ACC112 (cell line): ENCODE results near the gene ARHGAP15.

Experiments used
- H2AFZ ChIP-seq: fragments of 200-600 bp; sonication (generic); one replicate; pipeline ENCODE4 v1.6.0; 2017; ENCODE audit warnings: antibody characterized with exemption, low read length; ENCODE audit not compliant: unreplicated experiment
- H3K27ac ChIP-seq: fragments of 200-600 bp; sonication (generic); 2 replicates; pipeline ENCODE4 v1.5.1; 2014; ENCODE audit warnings: low read depth, mild to moderate bottlenecking, antibody characterized with exemption, low read length, moderate library complexity
- H3K27me3 ChIP-seq: fragments of 200-600 bp; sonication (generic); 2 replicates; pipeline ENCODE4 v1.6.1; 2014; ENCODE audit warnings: mild to moderate bottlenecking, antibody characterized with exemption, low read length, moderate library complexity, mixed read lengths; ENCODE audit not compliant: insufficient read depth
- H3K36me3 ChIP-seq: fragments of 200-600 bp; sonication (generic); 2 replicates; pipeline ENCODE4 v1.6.1; 2016; ENCODE audit warnings: mild to moderate bottlenecking, antibody characterized with exemption, low read length, moderate library complexity, mixed read lengths; ENCODE audit not compliant: insufficient read depth
- H3K4me1 ChIP-seq: fragments of 200-600 bp; sonication (generic); one replicate; pipeline ENCODE4 v1.6.1; 2016; ENCODE audit warnings: low read length, mixed read lengths; ENCODE audit not compliant: insufficient read depth, unreplicated experiment, control insufficient read depth
- H3K4me3 ChIP-seq: fragments of 200-600 bp; sonication (generic); 2 replicates; pipeline ENCODE4 v1.5.1; 2014; ENCODE audit warnings: mild to moderate bottlenecking, low read depth, low read length
- H3K79me2 ChIP-seq: fragments of 200-600 bp; sonication (generic); one replicate; pipeline ENCODE4 v1.6.0; 2016; ENCODE audit warnings: low read length; ENCODE audit not compliant: control insufficient read depth, unreplicated experiment, insufficient read depth

The ARHGAP15 gene

GRCh38 chr2:143615562-143615961 lies 486.3 kb downstream of the ARHGAP15 start:
- Histone ChIP-seq H3K4me3 (no peak overlapping the region), H3K79me2 (no peaks in the 10 kb centered on the region), H3K36me3 (no peaks in the 10 kb centered on the region), H2AFZ (no peak overlapping the region), H3K27ac (no peak overlapping the region), H3K27me3 (no peaks in the 10 kb centered on the region), H3K4me1 (no peaks in the 10 kb centered on the region)

DNA sequence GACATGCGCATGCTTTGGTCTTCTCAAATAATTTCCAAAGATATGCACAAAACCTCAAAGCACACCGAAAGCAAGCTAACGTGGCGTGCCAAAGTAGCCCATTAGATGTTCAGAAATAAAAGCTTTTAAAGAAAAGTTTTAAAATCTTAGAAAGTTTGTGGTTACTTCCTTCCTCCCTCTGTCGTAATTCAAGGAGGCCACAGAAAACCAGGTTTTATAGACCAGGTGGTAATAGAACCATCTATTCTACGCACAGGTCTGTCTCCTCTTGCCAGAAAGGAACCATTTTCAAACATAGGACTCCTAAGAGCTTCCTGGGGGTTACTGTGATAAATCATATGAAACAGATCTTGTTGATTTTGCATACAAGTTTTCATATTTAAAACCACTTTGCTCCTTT lies 487.2 kb downstream of the ARHGAP15 start:
- Histone ChIP-seq H3K36me3 (no peaks in the 10 kb centered on the region), H3K4me3 (no peak overlapping the region), H3K79me2 (no peaks in the 10 kb centered on the region), H2AFZ (no peak overlapping the region), H3K27me3 (no peaks in the 10 kb centered on the region), H3K27ac (no peak overlapping the region), H3K4me1 (no peaks in the 10 kb centered on the region)

DNA sequence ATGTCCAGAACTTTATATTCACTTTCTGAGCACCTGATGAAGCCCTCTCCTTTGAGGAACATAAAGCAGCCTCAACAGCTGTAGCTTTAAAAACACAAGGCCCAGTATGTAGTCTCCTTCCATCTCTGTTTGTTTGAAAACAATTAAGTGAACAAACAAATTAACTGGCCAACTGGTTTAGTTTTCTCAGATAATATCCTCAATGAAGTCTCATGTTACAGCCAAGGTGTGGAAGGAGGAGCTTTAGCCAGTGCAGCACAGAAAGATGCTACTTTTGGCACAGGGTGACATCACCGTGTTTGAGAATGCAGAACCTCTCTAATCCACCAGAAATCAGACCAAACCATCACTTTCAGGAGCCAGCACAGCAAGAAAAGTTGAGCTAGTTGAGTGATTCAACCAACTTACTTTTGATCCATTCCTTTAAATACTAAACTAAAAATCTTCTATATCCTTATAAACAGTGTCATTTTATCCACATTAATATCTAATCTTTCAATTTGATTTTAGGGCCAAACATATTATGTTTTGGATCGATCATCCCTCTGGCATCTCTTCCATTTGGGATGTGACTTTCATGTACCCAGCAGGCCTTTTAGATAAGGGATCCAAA lies 488.7 kb downstream of the ARHGAP15 start:
- no peaks in the 10 kb centered on the region for H3K79me2 ChIP-seq
- no peak overlapping the region for H3K27ac ChIP-seq

DNA sequence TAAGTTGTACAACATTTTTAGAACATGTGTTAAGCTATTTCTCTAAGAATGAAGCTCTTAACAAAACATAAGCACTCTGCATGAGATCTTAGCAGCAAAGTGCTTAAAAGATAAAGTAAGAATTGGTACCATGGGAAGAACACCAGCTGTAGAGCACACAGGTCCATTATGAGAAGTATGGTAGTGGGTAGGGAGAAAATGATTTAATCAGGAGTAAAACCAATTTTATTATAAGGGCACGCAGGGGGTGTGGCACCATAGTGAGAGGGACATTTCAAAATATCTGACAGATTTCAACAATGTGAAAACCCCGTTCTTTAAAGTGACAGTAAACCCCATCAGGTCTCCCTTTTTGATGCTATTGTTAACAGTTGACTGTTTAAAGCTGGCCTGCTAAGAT lies 492.9 kb downstream of the ARHGAP15 start:
- no peak overlapping the region for H2AFZ ChIP-seq

More for the DNA sequence above, 488.7 kb downstream of the ARHGAP15 start:
- Histone ChIP-seq H3K4me3 (no peak overlapping the region), H2AFZ (no peak overlapping the region), H3K4me1 (no peaks in the 10 kb centered on the region), H3K27me3 (no peaks in the 10 kb centered on the region), H3K36me3 (no peaks in the 10 kb centered on the region)

DNA sequence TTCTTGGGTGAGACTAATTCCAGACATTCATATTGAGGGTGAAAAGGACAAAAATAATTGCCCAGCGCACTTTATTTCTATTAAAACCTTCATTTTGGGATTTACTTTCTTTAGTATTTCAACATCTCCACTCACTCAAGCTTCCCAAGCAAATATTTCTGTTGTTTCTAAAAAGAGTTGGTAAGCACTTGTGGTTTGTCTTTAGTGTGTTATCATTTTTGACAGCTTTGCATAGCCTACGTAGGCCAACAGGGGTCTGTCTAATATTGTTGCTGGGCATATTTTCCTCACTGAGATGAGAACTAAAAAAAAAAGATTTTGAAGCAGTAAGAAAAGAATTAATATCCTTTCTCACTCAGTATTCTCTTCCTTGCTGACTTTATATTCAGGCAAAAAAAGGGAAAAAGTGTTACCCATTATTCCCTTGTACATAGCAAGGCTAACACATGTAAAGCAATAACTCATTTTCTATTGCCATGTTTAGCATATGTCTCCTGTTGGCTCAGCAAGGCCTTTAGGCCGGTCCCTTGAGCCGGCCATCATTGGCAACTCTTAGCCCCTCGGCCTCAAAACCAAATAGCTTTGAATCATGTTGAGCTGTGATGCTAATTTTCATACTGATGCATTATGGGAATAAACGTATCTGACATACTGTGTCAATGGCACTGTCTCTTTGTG lies 494.2 kb downstream of the ARHGAP15 start:
- no peaks in the 10 kb centered on the region for H3K27me3 ChIP-seq
- H3K4me1 ChIP-seq, result no peaks in the 10 kb centered on the region
- H2AFZ ChIP-seq, result no peak overlapping the region
- H3K27ac ChIP-seq, result no peak overlapping the region
- no peak overlapping the region for H3K4me3 ChIP-seq
- no peaks in the 10 kb centered on the region for H3K36me3 ChIP-seq
- no peaks in the 10 kb centered on the region for H3K79me2 ChIP-seq

More for the DNA sequence above, 492.9 kb downstream of the ARHGAP15 start:
- Histone ChIP-seq H3K27me3 (no peaks in the 10 kb centered on the region), H3K4me3 (no peak overlapping the region), H3K36me3 (no peaks in the 10 kb centered on the region), H3K79me2 (no peaks in the 10 kb centered on the region), H3K27ac (no peak overlapping the region), H3K4me1 (no peaks in the 10 kb centered on the region)

GRCh38 chr2:143623909-143624260 lies 494.7 kb downstream of the ARHGAP15 start:
- H3K4me1 ChIP-seq, result no peaks in the 10 kb centered on the region
- H3K36me3 ChIP-seq, result no peaks in the 10 kb centered on the region
- H3K27ac ChIP-seq, result no peak overlapping the region
- no peaks in the 10 kb centered on the region for H3K79me2 ChIP-seq
- no peak overlapping the region for H3K4me3 ChIP-seq
- no peaks in the 10 kb centered on the region for H3K27me3 ChIP-seq
- H2AFZ ChIP-seq, result no peak overlapping the region

- no peaks in the 10 kb centered on the region for H3K79me2 ChIP-seq
- no peaks in the 10 kb centered on the region for H3K36me3 ChIP-seq
- no peaks in the 10 kb centered on the region for H3K4me1 ChIP-seq
- no peaks in the 10 kb centered on the region for H3K27me3 ChIP-seq
- no peak overlapping the region for H3K4me3 ChIP-seq
- H2AFZ ChIP-seq, result no peak overlapping the region
- H3K27ac ChIP-seq, result no peak overlapping the region
Measured at GRCh38 chr2:143629340-143629739, 500.1 kb downstream of the ARHGAP15 start.

DNA sequence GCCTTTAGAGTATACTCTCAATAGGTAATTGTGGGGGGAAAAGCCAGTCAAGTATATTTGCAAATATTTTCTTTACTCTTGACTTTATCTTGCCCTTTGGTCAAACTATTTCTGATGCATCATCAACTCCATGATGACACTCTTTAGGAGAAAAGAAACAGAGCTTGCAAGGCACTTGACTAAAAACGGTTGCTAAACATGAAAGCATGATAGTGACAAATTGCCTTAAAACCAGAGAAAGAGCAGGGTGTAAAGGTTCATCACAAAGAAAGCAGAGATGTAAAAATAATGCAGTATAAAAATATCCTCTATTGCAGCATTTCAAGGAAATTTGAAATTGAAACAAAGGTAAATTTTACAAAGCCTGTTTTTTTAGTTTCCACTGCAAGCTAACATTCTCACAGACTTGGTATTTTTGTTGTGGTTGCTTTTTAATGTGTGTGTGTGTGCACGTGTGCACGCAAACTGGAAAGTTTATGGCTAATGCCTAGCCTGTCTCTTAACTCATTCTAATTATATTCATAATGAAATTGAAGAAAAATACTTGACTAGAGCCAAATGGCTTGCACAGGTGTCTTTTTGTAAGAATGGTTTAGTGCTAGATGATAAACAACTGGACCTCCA lies 503.6 kb downstream of the ARHGAP15 start:
- H3K4me1 ChIP-seq, result no peaks in the 10 kb centered on the region
- H3K4me3 ChIP-seq, result no peak overlapping the region
- H3K36me3 ChIP-seq, result no peaks in the 10 kb centered on the region
- H3K79me2 ChIP-seq, result no peaks in the 10 kb centered on the region
- no peak overlapping the region for H3K27ac ChIP-seq
- H3K27me3 ChIP-seq, result no peaks in the 10 kb centered on the region
- H2AFZ ChIP-seq, result no peak overlapping the region

GRCh38 chr2:143633419-143633818 lies 504.2 kb downstream of the ARHGAP15 start:
- H3K79me2 ChIP-seq, result no peaks in the 10 kb centered on the region
- H2AFZ ChIP-seq, result no peak overlapping the region
- no peak overlapping the region for H3K27ac ChIP-seq
- H3K27me3 ChIP-seq, result no peaks in the 10 kb centered on the region
- H3K36me3 ChIP-seq, result no peaks in the 10 kb centered on the region
- no peak overlapping the region for H3K4me3 ChIP-seq
- no peaks in the 10 kb centered on the region for H3K4me1 ChIP-seq

GRCh38 chr2:143635302-143635701 lies 506.1 kb downstream of the ARHGAP15 start:
- H3K4me1 ChIP-seq, result no peaks in the 10 kb centered on the region
- no peaks in the 10 kb centered on the region for H3K36me3 ChIP-seq
- H3K79me2 ChIP-seq, result no peaks in the 10 kb centered on the region
- no peak overlapping the region for H2AFZ ChIP-seq
- no peak overlapping the region for H3K27ac ChIP-seq
- H3K4me3 ChIP-seq, result no peak overlapping the region
- H3K27me3 ChIP-seq, result no peaks in the 10 kb centered on the region

- H2AFZ ChIP-seq, result no peak overlapping the region
- no peak overlapping the region for H3K27ac ChIP-seq
- H3K36me3 ChIP-seq, result no peaks in the 10 kb centered on the region
- H3K27me3 ChIP-seq, result no peaks in the 10 kb centered on the region
- H3K79me2 ChIP-seq, result no peaks in the 10 kb centered on the region
- H3K4me3 ChIP-seq, result no peak overlapping the region
- H3K4me1 ChIP-seq, result no peaks in the 10 kb centered on the region
Measured at GRCh38 chr2:143635936-143636335, 506.7 kb downstream of the ARHGAP15 start.
